BE2C (cell line): ENCODE results near the gene HS3ST5.

Source experiments
- DNase-seq: peaks from one replicate; pipeline ENCODE4 v3.0.0-alpha.2; 2020
- H3K27me3 ChIP-seq: fragments of 250-450 bp; sonication (Bioruptor Pico); 2 replicates; pipeline ENCODE4 v1.5.1; 2020; ENCODE audit warnings: mild to moderate bottlenecking
- H3K36me3 ChIP-seq: fragments of 250-450 bp; sonication (Bioruptor Pico); 2 replicates; pipeline ENCODE4 v1.5.1; 2020; ENCODE audit warnings: mild to moderate bottlenecking
- H3K4me1 ChIP-seq: fragments of 250-450 bp; sonication (Bioruptor Pico); 2 replicates; pipeline ENCODE4 v1.5.1; 2020
- H3K4me3 ChIP-seq: 2 replicates; pipeline ENCODE4 v1.5.1; 2011; ENCODE audit warnings: low read depth, low read length
- H3K9me3 ChIP-seq: fragments of 250-450 bp; sonication (Bioruptor Pico); 2 replicates; pipeline ENCODE4 v1.5.1; 2020
- CTCF ChIP-seq: IDR thresholded peaks from 2 replicates; pipeline ENCODE4 v1.5.1; 2012; ENCODE audit warnings: mild to moderate bottlenecking, low read depth, low read length

The HS3ST5 gene

GRCh38 chr6:114288701-114289495 lies 53.9 kb downstream of the HS3ST5 start:
- peaks cover 8% of the 10 kb centered on the region for H3K36me3 ChIP-seq
- DNase-seq, result no peak
- no peak for TF ChIP-seq CTCF
- peaks cover 27% of the 10 kb centered on the region for H3K4me1 ChIP-seq
- no peaks in the 10 kb centered on the region for H3K9me3 ChIP-seq
- H3K27me3 ChIP-seq, result no peaks in the 10 kb centered on the region
- no peak overlapping the region for H3K4me3 ChIP-seq

GRCh38 chr6:114287461-114287860 lies 55.4 kb downstream of the HS3ST5 start:
- Histone ChIP-seq H3K27me3 (no peaks in the 10 kb centered on the region), H3K9me3 (no peaks in the 10 kb centered on the region), H3K4me1 (peaks cover 30% of the 10 kb centered on the region), H3K4me3 (no peak overlapping the region), H3K36me3 (peaks cover 6% of the 10 kb centered on the region)
- DNase-seq, result no peak
- no peak for TF ChIP-seq CTCF

DNA sequence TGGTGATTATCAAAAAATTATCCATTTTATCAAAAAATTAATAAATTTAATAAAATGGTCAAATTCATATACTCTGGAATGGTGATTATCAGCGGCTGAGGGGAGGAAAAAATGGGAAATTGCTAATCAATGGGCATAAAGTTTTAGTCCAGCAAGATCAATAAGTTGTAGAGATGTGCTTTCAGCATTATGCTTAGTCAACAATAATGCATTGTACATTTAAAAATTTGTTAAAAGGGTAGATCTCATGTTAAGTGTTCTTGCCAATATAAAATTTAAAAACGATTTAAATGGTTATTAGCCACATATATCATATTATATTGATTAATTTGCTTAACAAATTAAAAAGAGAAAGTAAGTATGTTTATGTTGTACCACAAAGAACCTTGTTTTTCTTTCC lies 56.6 kb downstream of the HS3ST5 start:
- Histone ChIP-seq H3K27me3 (no peaks in the 10 kb centered on the region), H3K4me1 (peaks cover 34% of the 10 kb centered on the region), H3K9me3 (no peaks in the 10 kb centered on the region), H3K4me3 (no peak overlapping the region), H3K36me3 (peaks cover 6% of the 10 kb centered on the region)
- no peak for DNase-seq
- no peak for TF ChIP-seq CTCF

DNA sequence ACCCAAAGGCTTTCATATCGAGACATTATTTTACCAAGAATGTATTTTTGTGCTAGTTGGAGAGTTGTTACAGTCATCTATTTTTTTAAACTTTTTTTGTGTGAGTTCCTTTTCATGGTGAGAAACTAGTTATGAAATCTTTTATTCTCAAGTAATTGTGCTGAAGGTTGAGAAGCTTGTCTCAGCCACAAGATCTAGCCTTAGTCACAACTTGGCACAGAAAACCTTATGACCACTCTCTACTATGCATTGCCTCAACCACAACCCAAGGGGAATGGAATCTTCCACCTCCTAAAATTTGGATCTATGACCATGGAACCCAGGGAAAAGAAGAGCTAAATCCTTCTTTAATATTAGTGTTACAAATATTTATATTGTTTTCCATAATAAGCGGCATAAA lies 58.5 kb downstream of the HS3ST5 start:
- H3K4me1 ChIP-seq, result peaks cover 32% of the 10 kb centered on the region
- H3K9me3 ChIP-seq, result no peaks in the 10 kb centered on the region
- no peak for TF ChIP-seq CTCF
- H3K27me3 ChIP-seq, result no peaks in the 10 kb centered on the region
- H3K4me3 ChIP-seq, result no peak overlapping the region
- no peak for DNase-seq
- H3K36me3 ChIP-seq, result peaks cover 6% of the 10 kb centered on the region

- H3K36me3 ChIP-seq, result peaks cover 6% of the 10 kb centered on the region
- H3K4me1 ChIP-seq, result peaks cover 36% of the 10 kb centered on the region
- peak; percentile 35 for DNase-seq
- H3K9me3 ChIP-seq, result no peaks in the 10 kb centered on the region
- no peaks in the 10 kb centered on the region for H3K27me3 ChIP-seq
- TF ChIP-seq CTCF, result no peak
- H3K4me3 ChIP-seq, result peak overlapping the region; percentile 55
Observed at GRCh38 chr6:114282292-114282691, 60.5 kb downstream of the HS3ST5 start.

- peak overlapping the region; percentile 55 for H3K4me3 ChIP-seq
- peaks cover 41% of the 10 kb centered on the region for H3K4me1 ChIP-seq
- H3K36me3 ChIP-seq, result peaks cover 6% of the 10 kb centered on the region
- peak; percentile 64 for DNase-seq
- no peak for TF ChIP-seq CTCF
- H3K27me3 ChIP-seq, result no peaks in the 10 kb centered on the region
- no peaks in the 10 kb centered on the region for H3K9me3 ChIP-seq
Observed at GRCh38 chr6:114281496-114281895, 61.3 kb downstream of the HS3ST5 start.
